ENCODE measurements around the gene CDCA7. TPM values are rescaled to one million over a fixed set of nuclear protein-coding genes. Genes with fewer than 3 reads are reported as not detected.
"Not testable (repeated sequence)": the region's sequence is repeated elsewhere in the genome, so short reads cannot be mapped to it uniquely, and the experiment has no call there.

The CDCA7 gene
- total and polyA plus RNA-seq, 2 donors (not counting 3 experiments of a cell fraction or from before 2014, with no cell fraction given), result 14.9 to 29.7 TPM

DNA sequence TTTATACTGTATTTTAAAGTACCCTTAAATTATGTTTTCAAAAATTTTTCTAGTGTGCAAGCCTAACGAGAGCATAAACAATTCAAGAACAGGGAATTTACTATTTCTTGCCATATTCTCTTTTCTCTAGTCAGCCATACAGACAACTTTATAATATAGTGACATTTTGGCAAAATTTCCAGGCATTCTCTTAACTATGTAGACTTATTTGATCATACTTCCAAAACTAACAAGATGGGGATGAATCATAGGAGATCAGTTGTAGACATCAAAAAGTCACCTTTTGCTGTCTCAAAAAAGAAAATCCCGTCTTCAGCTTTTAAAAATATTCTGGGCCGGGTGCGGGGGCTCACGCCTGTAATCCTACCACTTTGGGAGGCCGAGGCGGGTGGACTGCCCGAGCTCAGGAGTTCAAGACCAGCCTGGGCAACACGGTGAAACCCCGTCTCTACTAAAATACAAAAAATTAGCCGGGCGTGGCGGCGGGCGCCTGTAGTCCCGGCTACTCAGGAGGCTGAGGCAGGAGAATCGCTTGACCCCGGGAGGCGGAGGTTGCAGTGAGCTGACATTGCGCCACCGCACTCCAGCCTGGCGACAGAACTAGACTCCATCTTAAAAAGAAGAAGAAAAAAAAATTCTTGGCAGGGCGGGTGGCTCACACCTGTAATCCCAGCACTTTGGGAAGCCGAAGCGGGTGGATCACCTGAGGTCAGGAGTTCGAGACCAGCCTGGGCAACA, 61.9 kb downstream of the CDCA7 start:
- BruUV-seq (replicated peaks), result not testable (repeated sequence)

DNA sequence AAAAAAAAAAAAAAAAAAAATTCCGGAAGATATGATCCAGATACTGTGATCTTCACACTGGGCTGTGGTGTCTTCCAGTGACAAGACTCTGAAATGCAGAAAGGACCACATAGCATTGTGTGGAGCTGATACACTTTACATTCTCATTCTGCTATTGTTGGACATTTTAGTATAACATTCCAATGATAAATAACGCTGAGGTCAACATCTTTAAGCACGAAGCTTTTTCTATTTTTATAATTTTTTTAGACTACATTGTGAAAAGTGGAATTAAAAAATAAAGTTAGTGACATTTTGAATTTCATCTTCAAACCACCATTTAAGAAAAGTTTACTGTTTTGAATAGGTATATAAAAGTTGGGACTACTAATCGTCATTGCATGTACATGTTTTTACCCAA, 62.7 kb downstream of the CDCA7 start:
- no peaks in the 10 kb centered on the region for H3K4me1 ChIP-seq (ENCODE audit: control insufficient read depth, extremely low read depth, insufficient read depth, low read length)
- dilution Hi-C loops (cut with MboI; ENCODE audit: extremely low pct_ligation_motif_present, low sequenced_read_pairs), result no loop called here
- no peak overlapping the region for H3K9ac ChIP-seq (replicated peaks; ENCODE audit: extremely low read depth, insufficient read depth, low read length)
- H3K79me2 ChIP-seq (ENCODE audit: control insufficient read depth, insufficient read depth, low read length), result no peaks in the 10 kb centered on the region
- intact Hi-C loops (cut with micrococcal nuclease), result no loop called here
- H4K20me1 ChIP-seq (replicated peaks; ENCODE audit: control insufficient read depth, extremely low read depth, insufficient read depth, low read length), result no peaks in the 10 kb centered on the region
- TF ChIP-seq, protein P1, sequence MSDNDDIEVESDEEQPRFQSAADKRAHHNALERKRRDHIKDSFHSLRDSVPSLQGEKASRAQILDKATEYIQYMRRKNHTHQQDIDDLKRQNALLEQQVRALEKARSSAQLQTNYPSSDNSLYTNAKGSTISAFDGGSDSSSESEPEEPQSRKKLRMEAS (IDR thresholded peaks at IDR 0.05; ENCODE audit: insufficient read depth, insufficient read length), result no peak
- TF ChIP-seq POLR2A (IDR thresholded peaks at IDR 0.05; ENCODE audit: low read depth, low read length), result no peak
- H2AFZ ChIP-seq (ENCODE audit: low read depth, low read length), result no peak overlapping the region
- FAIRE-seq, result no peak
- no peak overlapping the region for H3K4me2 ChIP-seq (ENCODE audit: insufficient read depth, low read length)
- H3K36me3 ChIP-seq (ENCODE audit: control insufficient read depth in 2 of 2, extremely low read depth in 1 of 2, insufficient read depth in 2 of 2, low read length in 2 of 2), result no peaks in the 10 kb centered on the region
- no peaks in the 10 kb centered on the region for H3K9me1 ChIP-seq (replicated peaks; ENCODE audit: control insufficient read depth, extremely low read depth, insufficient read depth, low read length)
- ChIA-PET CTCF (no interaction called here), POLR2A (no interaction called here)
- no peak overlapping the region for H3K4me3 ChIP-seq (replicated peaks in 1 of 3; ENCODE audit: insufficient read depth in 1 of 3, low read depth in 1 of 3, low read length in 3 of 3)
- DNase-seq (ENCODE audit: low read depth, low spot score), result no peak
- no peaks in the 10 kb centered on the region for H3K27me3 ChIP-seq (ENCODE audit: control insufficient read depth in 2 of 2, insufficient read depth in 2 of 2, low read length in 2 of 2)
- no TSS peak for BruUV-seq (replicated peaks)
- no peak overlapping the region for H3K27ac ChIP-seq (ENCODE audit: insufficient read depth, low read depth, low read length)
- H3K9me3 ChIP-seq (replicated peaks; ENCODE audit: control insufficient read depth, insufficient read depth, low read length), result no peaks in the 10 kb centered on the region

More for the DNA sequence above, 61.9 kb downstream of the CDCA7 start:
- H3K4me2 ChIP-seq (ENCODE audit: insufficient read depth, low read length); dilution Hi-C loops (cut with MboI; ENCODE audit: extremely low pct_ligation_motif_present, low sequenced_read_pairs); H2AFZ ChIP-seq (ENCODE audit: low read depth, low read length); H3K4me1 ChIP-seq (ENCODE audit: control insufficient read depth, extremely low read depth, insufficient read depth, low read length); H3K9ac ChIP-seq (replicated peaks; ENCODE audit: extremely low read depth, insufficient read depth, low read length); H3K9me3 ChIP-seq (replicated peaks; ENCODE audit: control insufficient read depth, insufficient read depth, low read length); intact Hi-C loops (cut with micrococcal nuclease); H3K36me3 ChIP-seq (ENCODE audit: control insufficient read depth in 2 of 2, extremely low read depth in 1 of 2, insufficient read depth in 2 of 2, low read length in 2 of 2); H3K4me3 ChIP-seq (replicated peaks in 1 of 3; ENCODE audit: insufficient read depth in 1 of 3, low read depth in 1 of 3, low read length in 3 of 3); POLR2A ChIA-PET; FAIRE-seq; H3K27me3 ChIP-seq (ENCODE audit: control insufficient read depth in 2 of 2, insufficient read depth in 2 of 2, low read length in 2 of 2); DNase-seq (ENCODE audit: low read depth, low spot score); H3K9me1 ChIP-seq (replicated peaks; ENCODE audit: control insufficient read depth, extremely low read depth, insufficient read depth, low read length); H3K27ac ChIP-seq (ENCODE audit: insufficient read depth, low read depth, low read length); H4K20me1 ChIP-seq (replicated peaks; ENCODE audit: control insufficient read depth, extremely low read depth, insufficient read depth, low read length); H3K79me2 ChIP-seq (ENCODE audit: control insufficient read depth, insufficient read depth, low read length): not testable (repeated sequence)
- CTCF ChIA-PET, result interaction anchor here (1.9 kb wide), 1 partner anchor 33 kb away, joined by 8 read pairs; no protein-coding TSS in a partner anchor

Data from endothelial cell of umbilical vein (primary cell).